Osteoblast (primary cell): ENCODE results near the gene ENTREP1. TPM values are rescaled to one million over a fixed set of nuclear protein-coding genes. Genes with fewer than 3 reads are reported as not detected.

Source experiments
- DNase-seq: peaks from one replicate; pipeline ENCODE4 v3.0.0; 2011; ENCODE audit warnings: low spot score, mixed read lengths; ENCODE audit not compliant: insufficient read length; ENCODE audit errors: missing footprints
- H2AFZ ChIP-seq: 2 replicates; pipeline ENCODE4 v1.6.0; 2011; ENCODE audit warnings: mild to moderate bottlenecking, low read length
- H3K27ac ChIP-seq: 2 replicates; pipeline ENCODE4 v1.5.1; 2011; ENCODE audit warnings: mild to moderate bottlenecking, low read depth, low read length, moderate library complexity
- H3K27me3 ChIP-seq: 2 replicates; pipeline ENCODE4 v1.6.0; 2012; ENCODE audit warnings: mild to moderate bottlenecking, control low read depth, inconsistent platforms, low read length, moderate library complexity; ENCODE audit not compliant: insufficient read depth
- H3K36me3 ChIP-seq: 2 replicates; pipeline ENCODE4 v1.5.1; 2011; ENCODE audit warnings: mild to moderate bottlenecking, low read length, control low read depth, moderate library complexity; ENCODE audit not compliant: insufficient read depth
- H3K4me1 ChIP-seq: 2 replicates; pipeline ENCODE4 v1.5.1; 2011; ENCODE audit warnings: mild to moderate bottlenecking, low read length, control low read depth, moderate library complexity; ENCODE audit not compliant: insufficient read depth
- H3K4me2 ChIP-seq: 2 replicates; pipeline ENCODE4 v1.6.0; 2011; ENCODE audit warnings: mild to moderate bottlenecking, low read length; ENCODE audit not compliant: insufficient read depth
- H3K4me3 ChIP-seq: fragments of 200-600 bp; sonication (generic); 3 replicates; pipeline ENCODE4 v1.5.1; 2012; ENCODE audit warnings: mild to moderate bottlenecking, low read length, inconsistent platforms; ENCODE audit not compliant: insufficient read depth
- H3K79me2 ChIP-seq: 2 replicates; pipeline ENCODE4 v1.6.0; 2012; ENCODE audit warnings: mild to moderate bottlenecking, low read length, control low read depth, inconsistent platforms; ENCODE audit not compliant: insufficient read depth
- H3K9me3 ChIP-seq: 2 replicates; pipeline ENCODE4 v1.5.1; 2011; ENCODE audit warnings: low read depth, low read length, control low read depth
- H4K20me1 ChIP-seq: 2 replicates; pipeline ENCODE4 v1.6.0; 2012; ENCODE audit warnings: mild to moderate bottlenecking, low read length, control low read depth; ENCODE audit not compliant: insufficient read depth
- CTCF ChIP-seq: IDR thresholded peaks from 2 replicates; pipeline ENCODE4 v1.5.1; 2011; ENCODE audit warnings: mild to moderate bottlenecking, low read depth, low read length, moderate library complexity; ENCODE audit errors: extremely low read depth
- total RNA-seq: library from RNA; depleted of rRNA; stranded (reverse); fragments of >200 nt; gene quantifications from 2 replicates; pipeline ENCODE4 v1.2.3, GENCODE V29; 2012

Gene ENTREP1
- total RNA-seq, 1 donor, result under 0.01 TPM

- no peak for TF ChIP-seq CTCF
- H3K4me3 ChIP-seq, result no peak overlapping the region
- no peaks in the 10 kb centered on the region for H3K79me2 ChIP-seq
- no peaks in the 10 kb centered on the region for H3K27me3 ChIP-seq
- no peak overlapping the region for H3K4me2 ChIP-seq
- H3K4me1 ChIP-seq, result no peaks in the 10 kb centered on the region
- no peaks in the 10 kb centered on the region for H3K9me3 ChIP-seq
- DNase-seq, result no peak
- no peak overlapping the region for H3K27ac ChIP-seq
- no peak overlapping the region for H2AFZ ChIP-seq
- no peaks in the 10 kb centered on the region for H3K36me3 ChIP-seq
- no peaks in the 10 kb centered on the region for H4K20me1 ChIP-seq
Observed at GRCh38 chr9:69427286-69427685, 102.3 kb downstream of the ENTREP1 start.

GRCh38 chr9:69428017-69428785 is 103.2 kb downstream of the ENTREP1 start:
- Histone ChIP-seq H3K27ac (no peak overlapping the region), H2AFZ (no peak overlapping the region), H3K79me2 (no peaks in the 10 kb centered on the region), H3K4me3 (no peak overlapping the region), H3K9me3 (no peaks in the 10 kb centered on the region), H3K4me2 (no peak overlapping the region), H4K20me1 (no peaks in the 10 kb centered on the region), H3K27me3 (no peaks in the 10 kb centered on the region), H3K4me1 (no peaks in the 10 kb centered on the region), H3K36me3 (no peaks in the 10 kb centered on the region)
- no peak for TF ChIP-seq CTCF
- DNase-seq, result no peak

GRCh38 chr9:69429281-69429680 is 104.3 kb downstream of the ENTREP1 start:
- Histone ChIP-seq H3K4me3 (no peak overlapping the region), H3K36me3 (no peaks in the 10 kb centered on the region), H3K9me3 (no peaks in the 10 kb centered on the region), H3K27ac (no peak overlapping the region), H3K27me3 (no peaks in the 10 kb centered on the region), H2AFZ (no peak overlapping the region), H3K4me1 (no peaks in the 10 kb centered on the region), H3K4me2 (no peak overlapping the region), H3K79me2 (no peaks in the 10 kb centered on the region), H4K20me1 (no peaks in the 10 kb centered on the region)
- DNase-seq, result no peak
- TF ChIP-seq CTCF, result no peak

GRCh38 chr9:69430206-69430605 is 105.2 kb downstream of the ENTREP1 start:
- H2AFZ ChIP-seq, result no peak overlapping the region
- TF ChIP-seq CTCF, result no peak
- no peaks in the 10 kb centered on the region for H4K20me1 ChIP-seq
- H3K4me3 ChIP-seq, result no peak overlapping the region
- no peak overlapping the region for H3K4me2 ChIP-seq
- no peak for DNase-seq
- H3K36me3 ChIP-seq, result no peaks in the 10 kb centered on the region
- H3K4me1 ChIP-seq, result no peaks in the 10 kb centered on the region
- no peaks in the 10 kb centered on the region for H3K9me3 ChIP-seq
- no peak overlapping the region for H3K27ac ChIP-seq
- H3K79me2 ChIP-seq, result no peaks in the 10 kb centered on the region
- no peaks in the 10 kb centered on the region for H3K27me3 ChIP-seq
